GM21367 (cell line): ENCODE data around the gene SMIM44.
"Not testable (repeated sequence)": the region's sequence is repeated elsewhere in the genome, so short reads cannot be mapped to it uniquely, and the experiment has no call there.

Source experiments
- ATAC-seq: cut with Tn5 transposase; IDR thresholded peaks from one replicate; pipeline ENCODE4 v1.9.1; 2021; ENCODE audit not compliant: unreplicated experiment

SMIM44 gene

DNA sequence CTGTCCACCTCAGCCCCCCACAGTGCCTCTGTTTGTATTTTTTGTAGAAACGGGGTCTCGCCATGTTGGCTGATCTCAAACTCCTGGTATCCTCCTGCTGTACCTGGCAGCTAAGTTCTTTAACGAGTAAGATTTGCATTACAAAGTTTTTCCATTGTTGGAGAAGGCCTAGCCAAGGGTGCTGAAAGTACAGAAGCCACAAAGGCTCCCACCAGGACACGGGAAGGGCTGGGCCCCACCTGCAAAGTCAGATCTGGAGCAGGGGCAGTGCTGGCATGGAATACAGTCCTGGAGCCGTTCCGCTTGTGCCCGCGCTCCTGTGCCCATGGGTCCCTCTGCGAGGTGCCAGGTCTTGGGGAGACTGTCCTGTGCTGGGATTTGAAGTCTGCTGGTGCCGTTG, 35.0 kb upstream of the SMIM44 start:
- ATAC-seq: no peak

DNA sequence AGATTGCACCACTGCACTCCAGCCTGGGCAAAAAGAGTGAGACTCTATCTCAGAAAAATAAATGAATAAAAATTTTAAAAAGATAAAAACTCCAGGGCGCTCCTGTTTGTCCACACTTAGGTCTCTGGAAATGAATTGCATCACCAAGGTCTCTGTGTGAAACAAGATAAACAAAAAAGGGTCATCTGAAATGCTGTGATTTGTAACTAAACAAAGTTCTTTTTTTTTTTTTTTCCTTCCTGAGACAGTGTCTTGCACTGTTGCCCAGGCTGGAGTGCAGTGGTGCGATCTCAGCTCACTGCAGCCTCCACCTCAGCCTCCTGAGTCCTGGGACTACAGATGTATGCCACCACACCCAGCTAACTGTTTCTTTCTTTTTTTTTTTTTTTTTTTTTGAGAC, 34.4 kb upstream of the SMIM44 start:
- ATAC-seq: no peak

DNA sequence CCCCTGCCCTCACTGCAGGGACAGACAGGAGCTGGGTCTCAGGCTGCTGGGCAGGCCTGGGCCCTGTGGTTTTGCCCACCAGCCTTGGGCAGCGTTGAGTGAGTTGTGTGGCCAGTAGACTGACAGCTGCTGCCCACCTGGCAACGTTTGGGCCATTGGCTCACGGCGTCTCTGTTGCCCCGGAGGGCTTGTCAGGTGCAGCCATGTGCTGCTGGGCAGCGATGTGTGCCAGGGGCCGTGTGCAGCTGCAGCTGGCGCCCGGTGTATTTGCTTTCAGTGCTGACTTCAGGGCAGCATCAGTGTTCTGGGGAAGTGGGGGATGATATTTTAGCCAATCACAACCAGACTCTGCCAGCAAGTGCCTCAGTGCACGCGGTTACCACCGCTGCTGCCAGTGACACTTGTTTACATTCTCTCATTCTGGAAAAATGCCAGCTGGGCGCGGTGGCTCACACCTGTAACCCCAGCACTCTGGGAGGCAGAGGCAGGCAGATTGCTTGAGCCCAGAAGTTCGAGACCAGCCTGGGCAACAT, 33.5 kb upstream of the SMIM44 start:
- ATAC-seq: no peak

DNA sequence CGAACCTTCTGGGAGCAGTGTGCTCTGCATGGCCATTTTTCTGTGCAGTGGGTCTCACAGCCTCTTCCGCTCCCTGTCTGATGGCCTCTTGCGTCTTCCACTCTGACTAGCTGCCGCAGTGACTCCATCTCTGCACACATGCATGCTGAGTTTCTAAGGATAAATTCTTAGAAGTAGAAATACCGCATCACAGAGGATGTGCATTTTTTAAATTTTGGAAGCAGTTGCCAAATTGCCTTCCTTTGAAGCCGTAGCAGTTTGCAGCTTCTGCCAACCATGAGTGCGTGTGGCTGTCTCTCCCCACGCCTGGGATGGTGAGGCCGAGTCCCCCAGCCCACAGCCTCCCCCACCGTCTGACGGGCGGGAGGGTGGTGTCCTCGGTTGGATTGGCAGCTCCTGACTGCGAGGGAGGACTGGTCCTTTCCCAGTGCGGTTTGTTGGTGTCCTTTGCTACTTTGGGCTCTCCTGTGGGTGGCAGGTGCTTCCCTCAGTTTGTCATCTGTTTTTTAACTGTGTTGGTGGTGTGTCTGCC, 32.7 kb upstream of the SMIM44 start:
- no peak for ATAC-seq

DNA sequence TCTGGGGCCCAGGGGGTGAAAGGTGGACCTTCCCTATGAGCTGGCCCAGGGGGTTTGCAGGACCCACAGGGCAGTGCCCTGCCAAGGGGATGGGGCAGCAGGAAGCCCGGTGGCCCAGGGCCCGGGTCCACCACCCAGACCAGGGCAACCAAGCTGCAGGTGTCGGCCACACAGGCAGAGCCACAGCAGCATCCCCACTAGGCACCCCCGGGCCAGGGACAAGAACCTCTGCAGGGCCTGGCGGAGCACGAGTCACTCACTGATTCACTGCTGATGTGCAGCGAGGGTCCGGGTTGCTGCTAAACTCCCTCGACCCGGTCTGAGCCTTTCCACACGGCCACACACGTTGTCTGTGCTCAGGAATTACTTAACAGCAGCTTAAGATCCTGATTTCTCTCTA, 31.7 kb upstream of the SMIM44 start:
- ATAC-seq: no peak

DNA sequence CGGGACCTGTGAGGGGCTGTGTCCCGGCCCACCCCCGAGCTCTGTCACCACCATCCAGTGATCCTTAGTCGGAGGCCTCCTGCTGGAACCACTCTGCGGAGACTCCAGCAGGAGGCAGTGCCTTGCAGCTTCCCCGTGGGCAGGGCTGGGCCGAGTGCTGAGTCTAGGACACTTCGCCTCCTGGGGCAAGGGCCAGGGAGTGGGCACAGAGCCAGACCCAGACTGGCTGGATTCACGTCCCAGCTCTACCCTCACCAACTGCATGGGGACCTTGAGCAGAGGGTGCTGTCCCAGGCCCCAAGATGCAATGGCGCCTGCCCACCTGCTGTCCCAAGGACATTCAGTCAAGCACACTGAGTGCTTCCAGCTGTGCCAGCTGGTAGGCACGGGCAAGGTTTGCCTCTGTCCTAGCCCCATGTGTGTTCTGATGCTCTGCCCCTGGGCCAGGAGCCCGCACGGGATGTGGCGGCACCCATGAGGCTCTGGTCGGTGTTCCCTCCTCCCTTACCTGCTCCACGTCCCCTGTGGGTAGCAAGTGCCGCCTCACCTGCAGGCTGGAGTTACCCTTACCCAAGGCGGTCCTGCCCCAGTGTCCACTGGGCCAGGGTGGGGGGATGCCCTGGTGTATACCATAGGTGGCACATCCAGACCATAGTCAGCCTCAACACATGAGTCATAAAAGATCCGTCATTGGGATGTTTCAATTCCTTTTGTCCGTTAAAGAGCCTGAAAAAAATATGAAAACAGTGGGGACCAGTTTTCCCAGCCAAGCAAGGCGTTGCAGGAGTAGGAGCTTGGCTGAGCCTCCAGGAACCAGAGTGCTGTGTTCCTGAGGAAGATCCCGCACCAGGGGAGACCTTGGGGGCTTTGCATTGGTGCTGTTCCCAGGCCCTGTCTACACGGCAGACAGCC, 30.2 kb upstream of the SMIM44 start:
- no peak for ATAC-seq

DNA sequence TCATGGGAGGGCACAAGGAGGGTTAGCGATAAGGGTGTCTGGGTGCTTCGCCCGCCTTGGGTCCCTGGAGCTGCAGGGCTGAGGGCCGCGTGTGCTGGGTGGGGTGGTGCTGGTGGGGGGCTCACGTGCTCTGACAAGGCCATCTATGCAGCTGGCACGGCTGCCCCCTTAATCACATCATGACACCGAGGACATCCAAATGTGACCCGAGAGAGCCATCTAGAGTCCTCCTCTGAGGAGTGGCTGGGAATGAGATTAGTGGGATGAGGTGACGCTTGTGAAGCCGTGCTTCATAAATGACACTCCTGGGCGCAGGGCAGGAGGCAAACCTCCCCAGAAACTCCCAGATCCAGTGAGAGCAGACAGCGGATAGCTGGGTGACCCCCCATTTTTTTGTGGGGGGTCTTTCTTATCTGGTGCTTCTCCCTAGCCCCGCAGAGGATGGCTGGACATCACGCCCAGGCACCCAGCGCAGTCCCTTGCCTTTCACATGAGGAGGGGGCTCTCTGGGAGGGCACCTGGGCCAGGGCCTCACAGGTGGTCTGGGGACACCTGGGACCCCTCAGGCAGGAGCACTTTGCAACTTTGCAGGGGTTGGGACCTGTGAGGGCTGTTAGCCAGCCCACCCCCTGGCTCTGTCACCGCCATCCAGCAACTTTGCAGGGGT, 29.5 kb upstream of the SMIM44 start:
- no peak for ATAC-seq

DNA sequence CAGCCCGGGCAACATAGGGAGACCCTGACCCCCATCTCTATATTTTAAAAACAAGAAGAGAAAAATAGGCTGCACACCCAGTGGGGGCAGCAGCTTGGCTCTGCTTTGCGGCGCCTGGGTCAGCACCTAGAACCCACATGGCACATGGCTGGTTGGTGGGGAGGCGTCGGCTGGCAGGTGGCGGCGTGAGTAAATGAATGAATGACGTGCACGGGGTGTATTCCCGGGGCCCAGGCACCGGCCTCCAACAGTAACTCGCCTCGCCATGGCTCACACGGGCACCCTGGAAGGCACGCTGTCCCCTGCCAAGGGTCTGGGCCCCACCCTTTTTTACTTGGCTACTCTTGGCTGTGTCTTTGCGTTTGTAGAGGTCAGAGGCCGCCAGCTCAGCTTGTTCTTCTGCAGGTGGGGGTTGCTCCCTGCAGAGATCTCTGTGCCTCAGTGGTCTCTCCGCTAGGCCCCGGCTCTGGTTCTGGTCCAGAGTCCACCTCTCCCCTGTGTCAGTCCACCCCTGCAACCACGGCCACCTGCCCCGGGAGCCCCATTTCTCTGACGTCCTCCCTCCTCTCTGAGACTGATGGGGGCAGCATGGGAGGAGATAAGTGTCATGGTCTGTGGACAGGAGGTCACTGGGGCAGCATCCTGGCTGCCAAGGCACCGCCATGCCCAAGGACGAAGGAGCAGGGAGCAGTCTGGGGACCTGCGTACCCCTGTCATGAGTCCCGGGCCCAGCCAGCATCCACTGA, 28.4 kb upstream of the SMIM44 start:
- ATAC-seq: no peak

DNA sequence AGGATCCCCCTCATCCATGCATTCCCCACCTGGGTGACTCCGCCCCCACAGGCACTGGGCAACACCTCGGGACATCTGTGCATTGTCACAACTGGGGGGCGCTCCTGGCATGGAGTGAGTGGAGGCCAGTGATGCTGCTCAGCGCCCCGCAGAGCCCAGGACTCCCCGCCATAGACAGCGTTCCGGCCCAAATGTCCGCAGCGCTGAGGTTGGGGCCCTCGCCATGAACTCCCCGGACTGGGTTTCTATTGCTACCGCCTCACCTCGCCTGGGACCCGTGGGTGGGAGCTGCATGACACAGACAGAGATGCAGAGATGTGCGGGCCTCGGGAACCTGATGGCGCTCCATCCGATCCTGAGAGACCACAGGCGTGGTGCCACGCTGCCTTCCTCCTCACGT, 27.5 kb upstream of the SMIM44 start:
- ATAC-seq: no peak

DNA sequence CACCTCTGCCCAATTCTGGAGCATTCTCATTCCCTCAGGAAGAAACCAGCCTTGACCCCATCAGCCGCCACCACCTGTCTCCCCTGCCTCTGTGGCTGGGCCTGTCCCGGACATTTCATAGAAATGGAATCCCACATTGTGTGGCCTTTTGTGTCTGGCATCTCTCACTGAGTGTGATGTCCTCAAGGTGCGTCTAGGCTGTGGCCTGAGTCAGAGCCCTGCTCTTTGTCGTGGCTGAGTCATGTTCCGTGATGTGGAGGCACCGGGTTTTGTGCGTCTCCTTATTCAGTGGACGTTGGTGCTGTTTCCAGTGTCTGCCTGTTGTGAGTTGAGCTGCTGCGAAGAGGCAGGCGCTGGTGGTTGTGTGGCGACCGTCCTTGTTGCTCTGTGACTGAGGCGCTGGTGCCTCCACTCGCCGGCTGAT, 26.3 kb upstream of the SMIM44 start:
- no peak for ATAC-seq

DNA sequence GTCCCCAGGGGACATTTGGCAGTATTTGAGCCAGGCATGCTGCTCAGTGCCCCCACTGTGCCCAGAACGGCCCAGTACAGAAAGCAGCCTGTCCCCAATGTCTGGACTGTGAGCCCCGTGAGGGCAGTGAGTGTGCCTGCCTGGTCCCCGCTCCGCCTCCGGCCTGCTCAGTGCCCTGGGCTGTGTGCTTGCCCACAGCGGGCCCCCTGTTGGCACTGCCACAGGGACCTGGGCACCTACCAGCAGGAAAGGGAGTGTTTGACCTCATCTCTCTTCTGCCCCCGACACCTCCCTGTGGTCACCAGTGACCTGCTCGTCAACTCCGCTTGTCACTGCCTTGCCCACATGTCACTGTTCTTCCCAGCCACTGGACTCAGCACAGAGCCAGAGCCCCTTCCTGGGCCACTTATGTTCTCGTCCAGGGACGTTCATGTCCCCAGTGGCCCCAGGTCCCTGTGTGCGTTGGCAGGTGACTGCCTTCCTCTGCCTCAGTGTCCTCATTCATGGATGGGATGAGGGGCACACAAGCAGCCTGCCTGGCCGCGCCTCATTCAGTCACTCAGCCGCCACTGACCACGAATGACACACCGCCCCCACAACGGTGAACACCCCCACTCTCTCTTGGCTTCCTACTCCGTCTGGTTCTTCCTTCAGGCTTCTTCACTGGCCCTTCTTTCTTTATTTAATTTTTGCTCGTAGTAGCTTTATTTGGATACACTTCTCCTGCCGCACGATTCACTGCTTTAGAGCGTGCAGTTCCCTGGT, 25.7 kb upstream of the SMIM44 start:
- no peak for ATAC-seq

DNA sequence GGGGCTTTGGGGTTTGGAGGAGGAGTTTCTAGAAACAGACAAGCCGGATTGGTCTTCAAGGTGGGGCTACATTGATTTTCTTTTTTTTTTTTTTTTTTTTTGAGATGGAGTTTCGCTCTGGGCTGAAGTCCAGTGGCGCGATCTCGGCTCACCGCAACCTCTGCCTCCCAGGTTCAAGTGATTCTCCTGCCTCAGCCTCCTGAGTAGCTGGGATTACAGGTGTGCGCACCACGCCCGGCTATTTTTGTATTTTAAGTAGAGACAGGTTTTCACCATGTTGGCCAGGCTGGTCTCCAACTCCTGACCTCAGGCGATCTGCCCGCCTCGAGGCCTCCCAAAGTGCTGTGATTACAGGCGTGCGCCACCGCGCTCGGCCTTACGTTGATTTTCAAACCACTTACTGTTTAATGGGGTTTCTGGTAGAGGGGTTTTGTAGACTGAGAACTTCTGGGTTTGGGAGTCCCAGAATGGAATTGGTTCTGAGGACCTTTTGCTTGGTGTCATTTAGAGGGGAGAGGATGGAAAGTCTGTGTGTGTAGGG, 24.9 kb upstream of the SMIM44 start:
- ATAC-seq: not testable (repeated sequence)

DNA sequence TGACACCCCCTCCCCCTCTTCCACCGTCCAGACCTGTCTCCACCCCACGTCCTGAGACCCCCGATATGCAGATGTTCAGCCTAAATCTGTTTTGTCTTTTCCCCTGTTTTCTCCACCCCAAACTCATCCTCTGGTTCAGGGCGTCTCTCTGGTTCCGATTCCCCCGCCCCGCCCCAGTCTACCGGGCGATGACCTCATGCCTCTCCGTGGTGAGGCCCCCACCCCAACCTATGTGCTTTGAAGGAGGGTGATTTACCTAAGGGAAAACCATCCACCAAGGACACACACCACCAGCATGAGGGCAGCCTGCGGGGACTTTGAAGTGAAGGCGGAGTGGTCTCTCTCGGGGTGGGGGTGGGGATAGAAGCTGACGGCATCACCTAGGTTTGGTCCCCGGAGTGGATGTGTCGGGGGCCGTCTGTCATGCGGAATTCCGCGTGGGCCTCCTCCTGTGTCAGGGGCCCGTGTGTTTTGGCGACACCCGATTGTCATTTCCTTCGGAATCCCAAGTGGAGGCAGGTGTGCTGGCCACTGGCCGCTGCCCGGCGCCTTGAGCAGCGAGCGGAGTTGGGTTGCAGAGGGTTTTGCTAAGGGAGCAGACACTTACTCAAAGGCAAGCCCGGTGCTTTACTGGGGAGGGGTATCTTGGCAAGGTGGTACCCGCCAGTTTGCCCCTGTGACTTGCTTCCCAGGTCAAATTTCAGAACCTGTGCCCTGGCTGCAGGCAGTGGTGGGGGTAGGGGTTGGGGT, 24.3 kb upstream of the SMIM44 start:
- ATAC-seq: no peak

DNA sequence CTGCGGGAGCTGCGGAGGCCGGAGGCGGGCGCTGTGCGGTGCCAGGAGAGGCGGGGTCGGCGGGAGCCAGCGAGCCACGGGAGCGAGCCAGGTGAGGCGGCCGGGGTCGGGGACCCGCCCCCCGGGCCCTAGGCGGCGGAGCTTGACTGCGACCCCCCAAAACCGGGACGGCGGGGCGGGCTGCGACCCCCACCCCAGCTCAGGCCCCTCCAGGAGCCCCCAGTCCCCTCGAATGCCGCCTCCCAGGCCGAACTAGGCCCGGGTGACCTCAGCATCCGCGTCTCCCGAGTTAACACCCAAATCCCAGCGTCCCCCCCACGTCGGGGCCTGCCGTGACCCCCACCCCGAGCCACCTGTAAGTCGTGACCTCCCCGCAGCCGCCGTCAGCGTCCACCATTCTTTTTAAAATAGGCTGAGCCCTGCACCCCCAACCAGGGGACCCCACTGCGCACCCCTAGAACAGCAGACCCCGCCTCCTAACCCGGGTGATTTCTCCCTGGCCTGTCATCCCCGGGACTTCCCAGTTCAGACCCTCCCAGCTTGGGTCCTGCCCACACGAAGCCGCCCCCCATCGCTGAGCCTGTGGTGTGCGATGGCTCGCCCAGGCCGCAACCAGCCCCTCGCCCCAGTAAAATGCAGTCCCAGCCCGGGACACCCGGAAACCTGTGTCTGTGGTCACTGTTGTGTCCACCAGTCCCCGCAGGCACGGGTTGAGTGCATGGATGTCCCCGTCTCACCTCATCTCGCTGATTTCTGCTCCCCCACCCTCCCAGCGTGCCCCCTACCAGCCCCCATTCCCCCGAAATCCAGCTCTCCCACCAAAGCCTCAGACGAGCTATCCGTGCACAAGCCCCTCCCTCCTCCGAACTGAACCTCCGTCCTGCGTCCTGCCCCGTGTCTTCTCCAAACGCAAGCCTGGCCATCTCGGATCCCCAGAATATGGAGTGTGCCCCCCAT, 23.4 kb upstream of the SMIM44 start:
- no peak for ATAC-seq

DNA sequence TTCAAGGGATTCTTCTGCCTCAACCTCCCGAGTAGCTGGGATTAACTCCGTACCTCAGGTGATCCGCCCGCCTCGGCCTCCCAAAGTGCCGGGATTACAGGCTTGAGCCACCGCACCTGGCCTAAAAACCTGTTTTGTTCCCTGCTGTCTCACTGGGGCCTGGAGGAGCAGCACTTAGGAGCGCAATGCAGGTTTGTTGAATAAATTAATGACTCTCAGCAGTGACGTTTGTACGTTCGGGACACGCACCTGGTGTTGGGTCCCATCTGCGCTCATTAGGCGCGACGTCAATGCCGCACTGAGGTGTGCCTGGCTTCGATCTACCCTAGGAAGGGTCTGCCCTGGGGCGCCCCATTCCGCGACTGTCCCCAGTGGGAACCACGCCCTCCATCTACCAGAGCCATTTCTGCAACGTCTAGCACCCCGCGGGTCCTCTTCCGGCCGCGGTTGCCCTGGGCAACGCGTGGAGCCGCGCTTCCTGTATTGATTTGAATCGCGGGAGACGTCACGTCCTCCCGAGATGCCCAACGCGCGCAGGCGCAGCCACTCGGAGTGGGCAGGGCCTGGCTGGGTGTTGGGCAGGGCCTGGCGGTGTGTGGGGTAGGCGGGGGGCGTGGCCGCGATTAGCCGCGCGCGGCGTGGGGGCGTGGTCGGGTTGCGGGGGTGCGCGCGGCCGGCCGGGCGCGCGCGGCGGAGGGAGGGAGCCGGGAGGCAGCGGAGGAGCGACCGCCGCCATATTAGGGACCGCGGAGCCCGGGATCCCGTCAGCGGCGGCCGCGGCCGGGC, 22.6 kb upstream of the SMIM44 start, which contains the start of gene FZR1:
FZR1 (plus strand) TSS at position 714 of the 786 bp plus-strand sequence. CDS start 16,679 bp downstream, outside the sequence.
- peak; percentile 77 for ATAC-seq

DNA sequence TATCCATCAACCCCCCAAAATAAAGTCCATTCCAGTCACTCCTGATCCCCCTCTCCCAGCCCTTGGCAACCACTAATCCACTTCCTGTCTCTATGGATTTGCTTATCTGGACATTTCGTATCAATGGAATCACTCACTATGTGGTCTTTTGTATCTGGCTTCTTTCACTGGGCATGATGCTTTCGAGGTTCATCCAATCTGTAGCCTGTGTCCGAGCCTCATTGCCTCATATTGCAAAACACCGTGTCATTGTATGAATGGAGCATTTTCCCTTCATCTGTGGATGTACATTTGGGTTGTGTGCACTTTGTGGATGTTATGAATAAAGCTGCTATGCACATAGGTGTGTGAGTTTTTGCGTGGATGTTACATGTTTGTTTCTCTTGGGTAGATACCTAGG, 21.5 kb upstream of the SMIM44 start:
- ATAC-seq: no peak

DNA sequence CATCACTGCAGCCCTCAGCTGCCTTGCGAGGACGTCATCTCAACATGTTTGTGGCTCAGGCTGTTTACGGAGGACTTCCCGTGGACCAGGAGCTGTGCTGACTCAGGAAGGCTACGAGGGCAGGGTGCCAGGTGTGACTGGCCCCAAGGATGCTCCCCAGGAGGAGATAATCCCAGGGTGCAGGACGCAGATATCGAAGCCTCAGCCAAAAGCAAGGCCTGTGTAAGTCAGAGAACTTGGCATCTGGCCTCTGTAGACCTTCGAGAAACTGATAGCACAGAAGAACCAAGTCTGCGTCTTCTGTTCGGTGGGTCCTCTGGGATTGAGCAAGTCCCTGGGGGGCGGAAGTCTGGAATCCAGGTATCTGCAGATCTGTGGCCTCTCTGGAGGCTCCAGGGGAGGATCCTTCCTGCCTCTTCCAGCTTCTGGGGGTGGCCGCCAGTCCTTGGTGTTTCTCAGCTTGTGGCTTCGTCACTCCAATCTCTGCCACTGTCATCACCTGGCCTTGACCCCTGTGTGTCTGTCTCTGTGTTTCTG, 19.9 kb upstream of the SMIM44 start:
- ATAC-seq: no peak
